GM23338 (cell line): ENCODE results near the gene UBAC2.

ENCODE experiments used
- CREB1 ChIP-seq: fragments of 250-450 bp; sonication (Bioruptor Pico); IDR thresholded peaks from 2 replicates; pipeline ENCODE4 v1.5.0; 2020; ENCODE audit warnings: low read depth, mild to moderate bottlenecking, moderate library complexity
- EZH2 ChIP-seq: fragments of 200-600 bp; sonication (generic); IDR thresholded peaks from one replicate; pipeline ENCODE4 v1.8.0; 2017; ENCODE audit warnings: antibody characterized with exemption, mild to moderate bottlenecking, low read depth; ENCODE audit not compliant: unreplicated experiment
- EZH2phosphoT487 ChIP-seq: fragments of 200-600 bp; sonication (generic); IDR thresholded peaks from one replicate; pipeline ENCODE4 v1.8.1; 2018; ENCODE audit warnings: antibody characterized with exemption; ENCODE audit not compliant: unreplicated experiment
- NANOG ChIP-seq: IDR thresholded peaks from 2 replicates; pipeline ENCODE4 v1.6.1; 2016; ENCODE audit warnings: antibody characterized with exemption, borderline replicate concordance
- POLR2AphosphoS5 ChIP-seq: IDR thresholded peaks from 2 replicates; pipeline ENCODE4 v1.6.1; 2016; ENCODE audit warnings: antibody characterized with exemption, low read depth
- REST ChIP-seq: IDR thresholded peaks from one replicate; pipeline ENCODE4 v1.6.1; 2018; ENCODE audit warnings: antibody characterized with exemption; ENCODE audit not compliant: unreplicated experiment
- ZNF114 ChIP-seq: fragments of 250-450 bp; sonication (Bioruptor Pico); IDR thresholded peaks from 2 replicates; pipeline ENCODE4 v1.5.0; 2020; ENCODE audit warnings: mild to moderate bottlenecking, moderate library complexity
- ZNF331 ChIP-seq: fragments of 250-450 bp; sonication (Bioruptor Pico); IDR thresholded peaks from 2 replicates; pipeline ENCODE4 v1.5.0; 2020; ENCODE audit warnings: low read depth, mild to moderate bottlenecking, moderate library complexity
- TF ChIP-seq, protein P1 (sequence below), 2 experiments: fragments of 200-600 bp in 1 of 2; sonication (generic) in 1 of 2; conservative IDR thresholded peaks; 2 replicates each; pipeline versions ENCODE4 v1.5.1 to v1.6.1; 2016 to 2017; ENCODE audit warnings: antibody characterized with exemption in 2 of 2, low read depth in 2 of 2, mild to moderate bottlenecking in 2 of 2, moderate library complexity in 1 of 2
- TF ChIP-seq, protein P2 (sequence below): IDR thresholded peaks from 2 replicates; pipeline ENCODE4 v1.6.1; 2016; ENCODE audit warnings: antibody characterized with exemption

DNA sequence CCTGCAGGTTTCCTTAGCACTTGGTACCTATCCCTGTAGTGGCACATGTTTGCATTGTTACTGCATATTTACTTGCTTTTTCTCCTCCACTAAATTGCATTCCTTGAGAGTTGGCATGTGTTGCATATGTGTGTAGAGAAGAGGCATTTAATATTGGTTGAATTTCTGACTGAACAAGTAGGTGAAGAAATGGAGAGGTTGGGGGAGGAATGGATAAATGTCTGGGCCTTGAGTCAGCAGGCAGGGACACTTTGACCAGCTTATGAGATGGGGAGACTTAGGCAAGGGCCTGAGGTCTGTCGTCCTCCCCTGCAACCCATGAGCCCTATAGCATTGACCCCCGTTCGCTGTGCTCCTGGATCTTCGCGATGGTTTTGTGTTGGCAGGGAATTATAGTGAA is 59.6 kb downstream of the UBAC2 start:
- TF ChIP-seq, protein P1, sequence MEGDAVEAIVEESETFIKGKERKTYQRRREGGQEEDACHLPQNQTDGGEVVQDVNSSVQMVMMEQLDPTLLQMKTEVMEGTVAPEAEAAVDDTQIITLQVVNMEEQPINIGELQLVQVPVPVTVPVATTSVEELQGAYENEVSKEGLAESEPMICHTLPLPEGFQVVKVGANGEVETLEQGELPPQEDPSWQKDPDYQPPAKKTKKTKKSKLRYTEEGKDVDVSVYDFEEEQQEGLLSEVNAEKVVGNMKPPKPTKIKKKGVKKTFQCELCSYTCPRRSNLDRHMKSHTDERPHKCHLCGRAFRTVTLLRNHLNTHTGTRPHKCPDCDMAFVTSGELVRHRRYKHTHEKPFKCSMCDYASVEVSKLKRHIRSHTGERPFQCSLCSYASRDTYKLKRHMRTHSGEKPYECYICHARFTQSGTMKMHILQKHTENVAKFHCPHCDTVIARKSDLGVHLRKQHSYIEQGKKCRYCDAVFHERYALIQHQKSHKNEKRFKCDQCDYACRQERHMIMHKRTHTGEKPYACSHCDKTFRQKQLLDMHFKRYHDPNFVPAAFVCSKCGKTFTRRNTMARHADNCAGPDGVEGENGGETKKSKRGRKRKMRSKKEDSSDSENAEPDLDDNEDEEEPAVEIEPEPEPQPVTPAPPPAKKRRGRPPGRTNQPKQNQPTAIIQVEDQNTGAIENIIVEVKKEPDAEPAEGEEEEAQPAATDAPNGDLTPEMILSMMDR (conservative IDR thresholded peaks at IDR 0.05; ENCODE audit: low read depth in 2 of 2): no peak
- no peak for TF ChIP-seq REST
- TF ChIP-seq POLR2AphosphoS5: no peak
- no peak for TF ChIP-seq EZH2
- no peak for TF ChIP-seq CREB1
- TF ChIP-seq EZH2phosphoT487: no peak
- no peak for TF ChIP-seq ZNF114 (CRISPR knock-in tag)
- no peak for TF ChIP-seq ZNF331 (CRISPR knock-in tag)
- TF ChIP-seq, protein P2, sequence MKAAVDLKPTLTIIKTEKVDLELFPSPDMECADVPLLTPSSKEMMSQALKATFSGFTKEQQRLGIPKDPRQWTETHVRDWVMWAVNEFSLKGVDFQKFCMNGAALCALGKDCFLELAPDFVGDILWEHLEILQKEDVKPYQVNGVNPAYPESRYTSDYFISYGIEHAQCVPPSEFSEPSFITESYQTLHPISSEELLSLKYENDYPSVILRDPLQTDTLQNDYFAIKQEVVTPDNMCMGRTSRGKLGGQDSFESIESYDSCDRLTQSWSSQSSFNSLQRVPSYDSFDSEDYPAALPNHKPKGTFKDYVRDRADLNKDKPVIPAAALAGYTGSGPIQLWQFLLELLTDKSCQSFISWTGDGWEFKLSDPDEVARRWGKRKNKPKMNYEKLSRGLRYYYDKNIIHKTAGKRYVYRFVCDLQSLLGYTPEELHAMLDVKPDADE: no peak
- TF ChIP-seq NANOG: no peak
